Stimulated activated CD4-positive, alpha-beta T cell treated with anti-CD3 and anti-CD28 coated beads, Interleukin-15, amount 100 ng/mL, for 24 hours (primary cell): Measurements from ENCODE around the gene HGD.
"Not testable (repeated sequence)": the region's sequence is repeated elsewhere in the genome, so short reads cannot be mapped to it uniquely, and the experiment has no call there.

Experiments used
- DNase-seq: peaks from one replicate; pipeline ENCODE4 v3.0.0-alpha.2; 2020

HGD gene

GRCh38 chr3:120678984-120679383 lies 3.1 kb downstream of the HGD start:
- DNase-seq, result no peak

DNA sequence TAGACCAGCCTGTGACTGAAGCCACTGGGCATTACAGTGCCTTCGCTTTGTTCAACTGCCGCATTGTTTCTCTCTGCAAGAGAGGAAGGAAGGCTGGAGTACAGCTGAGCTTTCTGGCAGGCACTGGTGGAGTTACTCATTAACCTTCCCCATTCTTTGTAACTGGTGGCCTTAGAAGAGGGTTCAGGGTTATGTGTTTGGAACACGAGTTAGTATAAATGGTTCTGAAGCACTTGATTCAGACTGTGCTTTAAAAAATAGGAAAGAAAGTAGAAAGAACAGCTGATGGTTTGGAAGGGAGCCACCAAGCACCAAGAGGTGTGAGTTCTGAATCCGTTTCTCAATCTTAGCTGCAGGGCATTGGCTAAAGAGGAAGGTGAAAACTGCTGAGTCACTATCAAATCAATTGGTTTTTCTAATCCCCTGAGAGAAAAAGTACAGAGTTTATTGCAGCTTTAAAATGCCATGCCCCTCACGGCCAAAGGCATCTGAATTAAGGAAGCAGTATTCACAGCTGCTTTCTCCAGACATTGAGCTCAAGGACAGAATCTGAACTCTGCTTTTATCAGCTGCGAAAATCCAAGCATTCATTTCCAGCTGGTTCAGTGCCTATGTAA lies 3.6 kb downstream of the HGD start:
- DNase-seq, result no peak

GRCh38 chr3:120677193-120677592 lies 4.8 kb downstream of the HGD start:
- not testable (repeated sequence) for DNase-seq

GRCh38 chr3:120673116-120673515 lies 8.9 kb downstream of the HGD start:
- DNase-seq, result no peak

GRCh38 chr3:120670576-120670975 lies 11.5 kb downstream of the HGD start:
- DNase-seq, result no peak

- DNase-seq, result no peak
These were observed 17.1 kb downstream of the HGD start for GRCh38 chr3:120664926-120665325.

- no peak for DNase-seq
These were observed 20.1 kb downstream of the HGD start for GRCh38 chr3:120661945-120662344.

GRCh38 chr3:120661106-120661905 lies 20.7 kb downstream of the HGD start:
- no peak for DNase-seq

DNA sequence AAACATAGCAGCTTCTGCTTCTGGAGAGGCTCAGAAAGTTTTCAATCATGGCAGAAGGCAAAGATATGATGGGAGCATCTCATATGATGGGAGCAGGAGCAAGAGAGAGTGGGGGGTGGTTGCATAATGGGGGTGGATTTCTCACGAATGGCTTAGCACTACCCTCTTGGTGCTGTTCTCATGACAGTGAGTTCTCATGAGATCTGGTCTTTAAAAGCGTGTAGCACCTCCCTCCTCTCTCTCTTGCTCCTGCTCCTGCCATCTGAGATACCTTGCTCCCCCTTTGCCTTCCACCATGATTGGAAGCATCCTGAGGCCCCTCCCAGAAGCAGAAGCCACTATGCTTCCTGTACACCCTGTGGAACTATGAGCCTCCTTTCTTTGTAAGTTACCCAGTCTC lies 22.2 kb downstream of the HGD start:
- DNase-seq, result no peak

DNA sequence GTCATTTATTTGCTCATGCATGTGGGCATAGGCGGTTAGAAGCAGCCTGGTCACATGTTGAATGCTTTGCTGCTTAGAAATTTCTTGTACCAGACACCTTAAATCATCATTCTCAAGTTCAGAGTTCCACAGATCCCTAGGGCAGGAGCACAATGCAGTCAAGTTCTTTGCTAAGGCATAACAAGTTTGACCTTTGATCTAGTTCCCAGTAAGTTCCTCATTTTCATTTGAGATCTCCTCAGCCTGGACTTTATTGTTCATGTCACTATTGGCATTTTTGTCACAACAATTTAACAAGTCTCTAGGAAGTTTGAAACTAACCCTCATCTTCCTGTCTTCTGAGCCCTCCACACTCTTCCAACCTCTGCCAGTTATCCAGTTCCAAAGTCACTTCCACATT lies 22.8 kb downstream of the HGD start:
- no peak for DNase-seq

DNA sequence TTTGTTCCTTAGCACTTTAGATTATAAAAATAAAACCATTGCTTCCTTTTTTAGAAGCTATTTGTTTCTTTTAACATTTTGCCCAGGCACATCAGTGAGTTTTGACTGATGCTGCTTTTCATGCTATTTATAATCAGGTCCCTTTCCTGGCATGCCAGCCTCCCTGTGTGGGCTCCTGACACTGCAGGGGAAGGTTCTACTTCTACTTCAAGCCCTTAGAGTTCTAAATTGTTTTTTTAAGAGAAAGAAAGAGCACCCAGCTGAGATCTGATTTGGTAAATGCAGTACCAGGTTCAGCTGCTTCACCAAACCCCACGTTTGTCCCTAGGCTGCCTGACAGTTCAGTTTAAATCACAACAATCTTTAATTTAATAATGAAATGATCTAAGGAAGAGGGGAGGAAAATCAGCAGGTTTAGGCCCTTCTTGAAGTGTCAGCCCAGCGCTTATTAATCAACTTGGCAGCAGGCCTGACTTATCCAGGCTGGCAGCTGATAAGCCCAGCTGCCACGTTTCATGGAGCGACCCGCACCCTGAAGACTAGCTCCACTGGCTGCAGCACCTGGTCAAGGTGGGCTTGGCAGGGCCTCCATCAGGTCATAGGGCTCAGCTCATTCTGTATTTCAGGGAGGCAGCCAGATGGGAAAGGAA lies 29.0 kb downstream of the HGD start:
- DNase-seq, result no peak

DNA sequence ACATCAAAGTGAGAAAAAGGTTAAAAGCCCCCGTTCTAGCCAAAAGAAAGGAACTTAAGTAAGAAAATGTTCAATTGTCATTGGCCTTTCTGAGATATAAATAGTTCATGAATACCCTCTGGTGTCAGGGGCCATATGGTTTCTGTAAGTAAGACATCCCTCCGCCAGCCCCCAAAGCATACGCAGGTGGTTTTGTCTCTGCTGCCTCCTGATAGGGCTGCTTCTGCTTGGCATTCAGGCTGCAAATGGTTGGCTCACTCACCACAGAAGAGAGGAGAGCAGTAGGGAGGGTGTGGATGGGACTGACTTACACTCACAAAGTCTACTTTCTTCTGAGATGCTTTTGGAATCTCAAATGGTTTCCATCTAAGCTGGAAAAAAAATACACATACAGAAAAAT lies 29.8 kb downstream of the HGD start:
- DNase-seq, result no peak

DNA sequence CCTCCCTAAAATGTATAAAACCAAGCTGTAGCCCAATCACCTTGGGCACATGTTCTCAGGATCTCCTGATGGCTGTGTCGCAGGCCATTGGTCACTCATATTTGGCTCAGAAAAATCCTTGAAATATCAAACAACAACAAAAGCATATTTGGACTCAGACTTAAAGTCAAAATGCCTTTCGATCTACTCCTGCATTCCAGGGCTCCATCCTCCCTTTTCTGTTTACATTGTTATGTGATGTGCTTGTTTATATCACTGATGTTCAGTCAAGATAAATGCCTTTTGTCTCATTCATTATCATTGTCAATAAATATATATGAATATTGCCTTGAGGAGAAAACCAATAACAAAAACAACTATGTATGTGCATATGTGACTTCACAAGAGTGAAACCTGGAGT lies 31.7 kb downstream of the HGD start:
- no peak for DNase-seq

DNA sequence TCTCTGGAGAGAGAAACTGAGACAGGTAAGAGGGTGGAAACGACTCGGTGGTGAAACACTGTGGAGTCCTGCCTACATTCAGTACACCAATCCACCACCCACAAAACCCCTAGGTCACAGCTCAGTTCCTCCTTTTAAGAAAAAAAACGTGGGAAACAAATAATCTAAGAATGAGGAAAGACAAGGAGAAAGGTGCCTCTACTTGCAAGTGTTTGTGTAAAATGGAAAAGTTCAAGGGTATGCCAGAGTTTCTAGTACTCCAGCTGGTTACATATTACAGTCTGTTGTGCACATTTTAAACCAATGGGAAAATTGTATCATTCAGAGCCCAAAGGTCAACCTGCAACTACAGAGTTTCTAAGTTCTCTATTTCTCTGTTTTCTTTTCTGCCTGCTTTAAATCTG lies 32.2 kb downstream of the HGD start:
- DNase-seq, result no peak

DNA sequence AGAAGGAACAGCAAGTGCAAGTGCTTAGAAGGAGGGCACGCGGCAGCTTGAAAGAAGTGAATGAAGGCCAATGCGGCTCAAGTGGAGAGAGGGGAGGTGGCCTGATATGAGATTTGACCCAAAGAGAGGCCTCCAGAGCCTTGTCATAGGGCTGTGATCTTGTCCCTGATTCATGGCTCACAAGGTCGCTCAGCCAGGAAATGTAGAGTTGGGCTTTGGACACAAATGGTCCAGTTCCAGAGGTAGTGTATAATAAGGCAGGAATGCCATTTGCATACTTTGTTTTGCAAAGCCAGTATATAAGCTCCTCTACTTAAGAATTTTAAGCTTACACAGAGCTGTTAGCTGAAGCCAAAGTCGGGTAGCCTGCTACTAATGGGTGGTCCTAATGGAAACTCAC lies 33.7 kb downstream of the HGD start:
- DNase-seq, result no peak

GRCh38 chr3:120646771-120647432 lies 35.1 kb downstream of the HGD start:
- DNase-seq, result no peak

- DNase-seq, result no peak
These were observed 36.8 kb downstream of the HGD start for GRCh38 chr3:120645083-120645845.

GRCh38 chr3:120642368-120642948 lies 39.6 kb downstream of the HGD start:
- no peak for DNase-seq

GRCh38 chr3:120641696-120642246 lies 40.3 kb downstream of the HGD start:
- no peak for DNase-seq

DNA sequence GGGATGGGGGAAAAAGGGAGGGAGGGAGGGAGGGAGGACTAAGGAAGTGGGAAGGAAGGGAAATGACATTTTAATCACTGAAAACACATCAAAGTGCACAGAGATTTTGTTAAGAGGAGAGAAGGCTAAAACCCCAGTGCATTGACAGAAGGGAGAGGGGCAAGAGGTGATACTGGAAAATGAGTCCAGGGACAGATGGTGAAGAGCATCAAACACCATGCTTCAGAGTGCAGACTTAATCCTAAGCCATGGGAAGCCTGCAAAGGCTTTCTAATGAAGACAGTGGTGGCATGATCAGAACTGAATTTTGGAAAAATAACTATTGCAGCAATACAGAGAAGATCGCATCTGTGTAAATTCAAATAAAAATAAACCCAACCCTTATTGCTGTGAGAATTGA lies 41.8 kb downstream of the HGD start:
- no peak for DNase-seq

- not testable (repeated sequence) for DNase-seq
These were observed 43.2 kb downstream of the HGD start for GRCh38 chr3:120638820-120639219.
